Tibial nerve (tissue), 4 donors: ENCODE results near the gene NCBP2L. TPM values are rescaled to one million over a fixed set of nuclear protein-coding genes. Genes with fewer than 3 reads are reported as not detected.

Source experiments
- DNase-seq, 2 donors: peaks; one replicate each; pipeline ENCODE4 v3.0.0-alpha.2; 2019; ENCODE audit warnings: low spot score in 2 of 2
- H3K27ac ChIP-seq, 4 donors: fragments of 200-600 bp; sonication (generic) in 3 of 4; one replicate each; pipeline ENCODE4 v1.5.1; 2017 to 2019; ENCODE audit warnings: mild to moderate bottlenecking in 1 of 4
- H3K27me3 ChIP-seq, 2 donors: fragments of 200-600 bp; sonication (generic) in 1 of 2; one replicate each; pipeline versions ENCODE4 v1.5.1 to v1.6.0; 2017 to 2019
- H3K36me3 ChIP-seq, 3 donors: fragments of 200-600 bp; sonication (generic); one replicate each; pipeline ENCODE4 v1.5.1; 2018 to 2019
- H3K4me1 ChIP-seq, 4 donors: fragments of 200-600 bp; sonication (generic) in 3 of 4; one replicate each; pipeline ENCODE4 v1.5.1; 2017 to 2019
- H3K4me3 ChIP-seq, 4 donors: fragments of 200-600 bp; sonication (generic) in 3 of 4; one replicate each; pipeline ENCODE4 v1.5.1; 2017 to 2019; ENCODE audit warnings: mild to moderate bottlenecking in 1 of 4, moderate library complexity in 1 of 4
- H3K9me3 ChIP-seq, 4 donors: fragments of 200-600 bp; sonication (generic) in 3 of 4; one replicate each; pipeline ENCODE4 v1.5.1; 2017 to 2019
- CTCF ChIP-seq, 5 experiments: fragments of 200-600 bp in 3 of 5; fragments of 450-650 bp in 2 of 5; sonication (generic) in 3 of 5; IDR thresholded peaks; one replicate each; pipeline ENCODE4 v1.5.1; 2016 to 2019; ENCODE audit warnings: antibody characterized with exemption in 5 of 5, mild to moderate bottlenecking in 3 of 5, moderate library complexity in 2 of 5
- EP300 ChIP-seq, 2 donors: sonication (generic); formaldehyde crosslinking; IDR thresholded peaks; one replicate each; pipeline ENCODE4 v1.6.1; 2017; ENCODE audit warnings: antibody characterized with exemption in 2 of 2, mild to moderate bottlenecking in 1 of 2
- POLR2A ChIP-seq, 2 donors: fragments of 450-650 bp; IDR thresholded peaks; one replicate each; pipeline ENCODE4 v1.6.1; 2017; ENCODE audit warnings: antibody characterized with exemption in 2 of 2, mild to moderate bottlenecking in 2 of 2, moderate library complexity in 2 of 2
- WGBS, 2 donors: methylation state at CpG; one replicate each; pipeline ENCODE4 v1.1.5; 2018; 5-methylcytosine and 5-hydroxymethylcytosine counted together
- total RNA-seq, 4 donors: library from RNA; depleted of rRNA; stranded (reverse); fragments of >200 nt; gene quantifications; one replicate each; pipeline ENCODE4 v1.1.0, GENCODE V29; 2016

Gene NCBP2L
- total RNA-seq, 4 donors from 2014 or later = not detected

- Histone ChIP-seq H3K4me1 (peaks cover 0 to 91% (median 54%) of the 10 kb centered on the region in 4 donors), H3K27me3 (peaks cover 0 to 10% of the 10 kb centered on the region in 2 donors), H3K36me3 (no peaks in the 10 kb centered on the region), H3K9me3 (no peaks in the 10 kb centered on the region), H3K4me3 (peak overlapping the region; percentile 15 to 37 (median 24)), H3K27ac (peak overlapping the region; percentile 89 to 97 (median 94))
- 52% methylated on average over 21 of the region's 23 CpGs; no CpG with 5 or more reads in 1 of the 2 donors for WGBS, 2 donors
- DNase-seq = no peak
- TF ChIP-seq POLR2A (IDR thresholded peaks at IDR 0.05) = no peak
- TF ChIP-seq EP300 (IDR thresholded peaks at IDR 0.05) = no peak
- TF ChIP-seq CTCF (IDR thresholded peaks at IDR 0.05) = no peak
These were observed 34.8 kb upstream of the NCBP2L start for GRCh38 chrX:107742700-107743191.

DNA sequence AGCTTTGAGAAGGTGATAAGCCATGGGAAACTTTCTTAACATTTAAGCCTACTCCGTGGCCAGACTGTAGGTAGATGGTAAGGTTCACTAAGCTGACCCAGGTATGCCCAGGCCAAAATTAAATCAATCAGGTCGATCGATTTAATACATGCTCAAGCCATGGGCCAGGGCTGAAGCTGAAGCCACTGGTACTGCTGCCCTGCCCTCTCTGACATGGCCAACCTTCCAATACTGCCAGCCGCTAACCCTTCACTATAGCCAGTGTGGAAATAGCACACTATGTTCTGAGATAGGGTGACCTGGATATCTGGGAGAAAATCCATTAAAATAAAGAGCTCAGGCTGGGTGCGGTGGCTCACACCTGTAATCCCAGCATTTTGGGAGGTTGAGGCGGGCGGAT, 33.5 kb upstream of the NCBP2L start:
- Histone ChIP-seq H3K36me3 (no peaks in the 10 kb centered on the region), H3K9me3 (no peaks in the 10 kb centered on the region), H3K4me3 (no peak overlapping the region), H3K4me1 (peaks cover 0 to 89% (median 57%) of the 10 kb centered on the region in 4 donors), H3K27me3 (peaks cover 0 to 10% of the 10 kb centered on the region in 2 donors), H3K27ac (peak overlapping the region; percentile 89 to 97 (median 94))
- TF ChIP-seq CTCF (IDR thresholded peaks at IDR 0.05) = no peak
- TF ChIP-seq POLR2A (IDR thresholded peaks at IDR 0.05) = no peak
- no peak for TF ChIP-seq EP300 (IDR thresholded peaks at IDR 0.05)
- DNase-seq = no peak
- WGBS, 2 donors = 89 to 96% methylated on average over 5 to 7 of the region's 7 CpGs

DNA sequence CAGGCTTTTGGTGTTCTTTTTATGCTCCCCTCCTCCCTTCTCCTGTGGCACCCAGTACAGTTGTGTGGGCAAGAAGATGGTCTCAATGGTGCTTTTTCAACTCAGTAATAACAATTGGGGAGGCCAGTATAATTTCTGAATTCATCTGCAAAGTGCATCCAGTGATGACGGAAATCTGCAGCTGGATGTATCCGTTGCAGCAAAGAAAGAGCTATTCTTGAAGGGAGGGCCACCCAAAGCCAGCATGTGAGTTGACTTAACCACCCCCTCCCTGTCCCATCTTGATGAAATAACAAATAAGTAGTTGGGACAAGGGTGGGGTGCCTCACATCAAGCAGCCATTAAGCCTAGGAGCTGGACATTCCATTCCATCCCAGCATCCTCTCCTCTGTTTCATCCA, 32.7 kb upstream of the NCBP2L start:
- Histone ChIP-seq H3K27me3 (peaks cover 0 to 10% of the 10 kb centered on the region in 2 donors), H3K27ac (peak overlapping the region in 2 of 4 donors; percentile 97), H3K4me1 (peaks cover 0 to 86% (median 51%) of the 10 kb centered on the region in 4 donors), H3K4me3 (no peak overlapping the region), H3K9me3 (no peaks in the 10 kb centered on the region), H3K36me3 (no peaks in the 10 kb centered on the region)
- WGBS, 2 donors = 20 to 55% methylated on average over 2 of the region's 2 CpGs
- TF ChIP-seq EP300 (IDR thresholded peaks at IDR 0.05) (peak in 1 of 2 donors; percentile 46), POLR2A (IDR thresholded peaks at IDR 0.05) (no peak), CTCF (IDR thresholded peaks at IDR 0.05) (no peak)
- DNase-seq = no peak

DNA sequence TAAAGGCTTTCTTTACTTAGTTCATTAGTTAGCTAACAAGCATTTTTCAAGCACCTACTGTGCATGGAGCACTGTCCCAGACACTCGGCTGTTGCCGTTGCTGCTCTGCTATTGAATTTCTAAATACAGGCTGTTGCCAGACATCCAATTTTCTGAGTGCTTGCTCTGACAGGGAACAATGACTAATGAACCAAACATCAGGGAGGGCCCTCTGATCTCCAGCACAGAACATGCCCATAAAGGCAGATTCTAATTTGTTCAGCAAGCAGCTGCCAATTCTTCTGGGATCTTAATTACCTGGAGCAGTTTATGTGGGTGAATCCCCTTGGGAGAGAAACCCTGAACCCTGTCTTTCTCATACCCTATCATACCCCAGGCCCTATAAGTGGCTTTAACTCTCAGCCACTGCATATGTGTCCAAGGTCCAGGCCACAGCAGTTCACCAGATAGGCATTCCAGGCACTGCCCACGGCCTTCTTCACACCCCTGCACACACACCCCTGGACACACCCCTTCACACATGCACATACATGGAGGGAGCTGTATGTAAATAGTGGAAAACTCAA, 29.9 kb upstream of the NCBP2L start:
- Histone ChIP-seq H3K27me3 (peaks cover 0 to 6% of the 10 kb centered on the region in 2 donors), H3K27ac (peak overlapping the region; percentile 49 to 97 (median 80)), H3K36me3 (no peaks in the 10 kb centered on the region), H3K4me3 (no peak overlapping the region), H3K9me3 (no peaks in the 10 kb centered on the region), H3K4me1 (peaks cover 0 to 92% (median 31%) of the 10 kb centered on the region in 4 donors)
- TF ChIP-seq POLR2A (IDR thresholded peaks at IDR 0.05) (peak; percentile 33 to 40), CTCF (IDR thresholded peaks at IDR 0.05) (no peak), EP300 (IDR thresholded peaks at IDR 0.05) (peak in 1 of 2 donors; percentile 76)
- peak in 1 of 2 donors; percentile 33 for DNase-seq
- 4 to 43% methylated on average over 3 of the region's 3 CpGs for WGBS, 2 donors

DNA sequence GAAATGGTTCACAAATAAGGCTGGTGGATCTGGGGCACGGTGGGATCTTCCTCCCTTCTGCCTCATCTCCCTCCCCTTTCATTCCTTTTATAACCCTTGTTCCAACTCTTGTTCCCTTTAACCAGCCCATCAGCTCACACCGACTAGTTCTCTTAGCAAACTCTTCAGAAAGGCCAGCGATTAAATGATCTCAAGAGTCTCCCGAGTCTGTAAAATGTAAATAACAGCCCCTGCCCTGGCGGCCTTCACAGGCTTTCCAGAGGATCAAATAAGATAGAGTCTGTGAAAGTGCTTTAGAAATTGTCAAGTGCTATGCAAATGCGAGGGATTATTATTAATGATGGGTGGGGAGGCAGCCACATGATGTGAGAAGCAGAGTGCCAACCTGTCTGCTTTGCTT, 29.0 kb upstream of the NCBP2L start:
- DNase-seq = no peak
- 61 to 65% methylated on average over 6 of the region's 6 CpGs for WGBS, 2 donors
- no peak for TF ChIP-seq CTCF (IDR thresholded peaks at IDR 0.05)
- TF ChIP-seq POLR2A (IDR thresholded peaks at IDR 0.05) = no peak
- no peak for TF ChIP-seq EP300 (IDR thresholded peaks at IDR 0.05)
- peaks cover 0 to 3% of the 10 kb centered on the region in 2 donors for H3K27me3 ChIP-seq
- no peak overlapping the region for H3K4me3 ChIP-seq
- H3K27ac ChIP-seq = peak overlapping the region; percentile 49 to 97 (median 80)
- H3K36me3 ChIP-seq = no peaks in the 10 kb centered on the region
- H3K9me3 ChIP-seq = no peaks in the 10 kb centered on the region
- H3K4me1 ChIP-seq = peaks cover 0 to 89% (median 22%) of the 10 kb centered on the region in 4 donors
